ENCODE data around the gene AHR. TPM values are rescaled to one million over a fixed set of nuclear protein-coding genes. Genes with fewer than 3 reads are reported as not detected.
"Not testable (repeated sequence)": the region's sequence is repeated elsewhere in the genome, so short reads cannot be mapped to it uniquely, and the experiment has no call there.

Gene AHR
- total and polyA plus RNA-seq, 2 donors (not counting 1 experiment from before 2014, with no cell fraction given), result 4.8 to 11.2 TPM

- no peaks in the 10 kb centered on the region for H3K27me3 ChIP-seq (replicated peaks in 1 of 4; ENCODE audit: control extremely low read depth in 1 of 4, control insufficient read depth in 3 of 4, insufficient read depth in 4 of 4, low read length in 3 of 4)
- H4K20me1 ChIP-seq (ENCODE audit: control insufficient read depth, insufficient read depth, low read length, poor library complexity, severe bottlenecking), result no peaks in the 10 kb centered on the region
- no peak overlapping the region for H2AFZ ChIP-seq (ENCODE audit: insufficient read depth, low read depth, low read length, poor library complexity, severe bottlenecking)
- Mint-ChIP-seq H3K27me3 (no peaks in the 10 kb centered on the region), H3K9me3 (ENCODE audit: insufficient read depth) (no peaks in the 10 kb centered on the region), H3K4me1 (no peaks in the 10 kb centered on the region), H3K4me3 (no peak overlapping the region), H3K27ac (no peak overlapping the region)
- 100% methylated on average over 2 of the region's 4 CpGs for WGBS (ENCODE audit: insufficient coverage)
- TF ChIP-seq EZH2 (IDR thresholded peaks at IDR 0.05; ENCODE audit: borderline replicate concordance, insufficient read depth, low read depth, low read length, poor library complexity, severe bottlenecking) (no peak), CTCF (IDR thresholded peaks at IDR 0.05) (no peak)
- no peaks in the 10 kb centered on the region for H3K4me1 ChIP-seq (ENCODE audit: control insufficient read depth in 2 of 2, insufficient read depth in 2 of 2, low read length in 2 of 2)
- intact Hi-C loops (cut with micrococcal nuclease), result no loop called here
- no peak overlapping the region for H3K27ac ChIP-seq (ENCODE audit: low read length in 2 of 2)
- H3K4me2 ChIP-seq (replicated peaks; ENCODE audit: low read depth, low read length, poor library complexity, severe bottlenecking), result no peak overlapping the region
- H3K79me2 ChIP-seq (ENCODE audit: control insufficient read depth, insufficient read depth, low read length), result no peaks in the 10 kb centered on the region
- DNase-seq (no peak), ATAC-seq (ENCODE audit: low read depth) (no peak)
- no peak overlapping the region for H3K9ac ChIP-seq (ENCODE audit: low read length)
- ChIA-PET CTCF (interaction anchor here (0.5 kb wide), 1 partner anchor 83 kb away, joined by 8 read pairs; no protein-coding TSS in a partner anchor), POLR2A (no interaction called here)
- H3K4me3 ChIP-seq (ENCODE audit: control extremely low read depth in 1 of 5, extremely low read depth in 1 of 5, insufficient read depth in 1 of 5, low read depth in 2 of 5, low read length in 4 of 5), result no peak overlapping the region
- no peaks in the 10 kb centered on the region for H3K9me3 ChIP-seq (ENCODE audit: control extremely low read depth in 1 of 3, control insufficient read depth in 2 of 3, insufficient read depth in 1 of 3, low read length in 2 of 3)
- H3K36me3 ChIP-seq (replicated peaks in 1 of 2; ENCODE audit: control extremely low read depth in 1 of 2, control insufficient read depth in 1 of 2, extremely low read depth in 1 of 2, insufficient read depth in 2 of 2, low read length in 1 of 2), result no peaks in the 10 kb centered on the region
These were observed 82.5 kb downstream of the AHR start for GRCh38 chr7:17380736-17381662.

DNA sequence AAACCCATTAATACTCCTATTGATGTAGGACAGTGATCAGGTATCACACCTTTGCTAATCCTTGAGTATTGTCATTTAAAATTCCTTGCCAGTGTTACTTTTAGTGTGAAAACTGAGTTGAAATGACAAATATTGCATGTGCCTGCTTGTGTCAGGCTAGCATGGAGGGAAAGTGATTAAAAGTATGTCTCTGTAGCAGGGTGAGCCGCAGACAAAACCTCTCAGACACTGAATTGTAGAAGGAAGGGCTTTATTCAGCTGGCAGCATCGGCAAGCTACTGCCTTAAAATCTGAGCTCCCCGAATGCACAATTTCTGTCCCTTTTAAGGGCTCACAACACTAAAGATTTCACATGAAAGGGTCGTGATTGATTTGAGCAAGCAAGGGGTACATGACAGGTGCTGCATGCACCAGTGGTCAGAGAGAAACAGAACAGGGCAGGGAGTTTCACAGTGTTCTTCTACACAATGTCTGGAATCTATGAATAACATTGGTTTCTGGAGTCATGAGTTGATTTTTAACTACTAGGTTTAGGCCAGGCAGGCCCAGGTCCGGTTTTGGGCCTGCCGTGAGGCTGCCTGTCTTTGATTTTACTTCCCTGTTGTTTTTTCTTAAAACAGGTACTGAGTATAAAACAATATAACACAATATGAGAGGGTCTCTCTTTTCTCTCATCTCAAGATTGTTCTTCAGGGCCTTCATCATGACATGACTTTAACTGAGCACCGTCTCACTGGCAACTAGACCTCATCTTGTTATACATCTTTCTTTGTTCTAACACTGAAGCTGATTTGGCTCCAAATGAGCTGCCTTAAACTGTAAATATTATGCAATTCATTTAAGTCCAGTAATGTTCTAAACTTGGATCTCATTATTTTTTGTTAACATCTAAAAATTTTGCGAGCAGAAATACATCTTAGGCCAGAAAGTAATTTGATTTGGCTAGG lies 84.2 kb downstream of the AHR start:
- H3K27me3 Mint-ChIP-seq; H2AFZ ChIP-seq (ENCODE audit: insufficient read depth, low read depth, low read length, poor library complexity, severe bottlenecking); H3K9ac ChIP-seq (ENCODE audit: low read length); intact Hi-C loops (cut with micrococcal nuclease); H3K9me3 ChIP-seq (ENCODE audit: control extremely low read depth in 1 of 3, control insufficient read depth in 2 of 3, insufficient read depth in 1 of 3, low read length in 2 of 3); DNase-seq; CTCF ChIA-PET; H3K9me3 Mint-ChIP-seq (ENCODE audit: insufficient read depth); H3K27ac Mint-ChIP-seq; POLR2A ChIA-PET; H3K4me1 Mint-ChIP-seq; H3K4me1 ChIP-seq (ENCODE audit: control insufficient read depth in 2 of 2, insufficient read depth in 2 of 2, low read length in 2 of 2); H3K79me2 ChIP-seq (ENCODE audit: control insufficient read depth, insufficient read depth, low read length); ATAC-seq (ENCODE audit: low read depth); H3K4me3 Mint-ChIP-seq; H3K4me3 ChIP-seq (ENCODE audit: control extremely low read depth in 1 of 5, extremely low read depth in 1 of 5, insufficient read depth in 1 of 5, low read depth in 2 of 5, low read length in 4 of 5); H4K20me1 ChIP-seq (ENCODE audit: control insufficient read depth, insufficient read depth, low read length, poor library complexity, severe bottlenecking); H3K4me2 ChIP-seq (replicated peaks; ENCODE audit: low read depth, low read length, poor library complexity, severe bottlenecking); H3K36me3 ChIP-seq (replicated peaks in 1 of 2; ENCODE audit: control extremely low read depth in 1 of 2, control insufficient read depth in 1 of 2, extremely low read depth in 1 of 2, insufficient read depth in 2 of 2, low read length in 1 of 2); H3K27me3 ChIP-seq (replicated peaks in 1 of 4; ENCODE audit: control extremely low read depth in 1 of 4, control insufficient read depth in 3 of 4, insufficient read depth in 4 of 4, low read length in 3 of 4); H3K27ac ChIP-seq (ENCODE audit: low read length in 2 of 2): not testable (repeated sequence)
- 100% methylated on average over 1 of the region's 8 CpGs for WGBS (ENCODE audit: insufficient coverage)
